ENCODE measurements around the gene ADAD2. TPM values are rescaled to one million over a fixed set of nuclear protein-coding genes. Genes with fewer than 3 reads are reported as not detected.

The ADAD2 gene
- total RNA-seq, 1 experiment from 2014 or later: not detected

DNA sequence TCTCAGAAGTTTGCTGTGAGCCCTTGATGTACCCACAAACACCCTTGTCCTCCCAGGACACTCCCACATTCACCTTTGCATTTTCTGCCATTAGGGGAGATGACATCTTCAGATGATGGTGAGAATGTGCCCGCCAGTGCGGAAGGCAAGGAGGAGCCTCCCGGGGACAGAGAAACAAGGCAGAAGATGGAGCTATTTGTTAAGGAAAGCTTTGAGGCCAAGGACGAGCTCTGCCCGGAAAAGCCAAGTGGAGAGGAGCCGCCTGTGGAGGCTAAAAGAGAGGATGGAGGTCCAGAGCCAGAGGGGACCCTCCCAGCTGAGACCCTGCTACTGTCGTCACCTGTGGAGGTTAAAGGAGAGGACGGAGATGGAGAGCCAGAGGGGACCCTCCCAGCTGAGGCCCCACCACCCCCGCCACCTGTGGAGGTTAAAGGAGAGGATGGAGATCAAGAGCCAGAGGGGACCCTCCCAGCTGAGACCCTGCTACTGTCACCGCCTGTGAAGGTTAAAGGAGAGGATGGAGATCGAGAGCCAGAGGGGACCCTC is 21.1 kb upstream of the ADAD2 start:
- Histone ChIP-seq H3K9me3 (no peaks in the 10 kb centered on the region), H3K4me3 (no peak overlapping the region), H3K36me3 (no peaks in the 10 kb centered on the region), H3K27me3 (no peaks in the 10 kb centered on the region)
- DNase-seq: no peak

DNA sequence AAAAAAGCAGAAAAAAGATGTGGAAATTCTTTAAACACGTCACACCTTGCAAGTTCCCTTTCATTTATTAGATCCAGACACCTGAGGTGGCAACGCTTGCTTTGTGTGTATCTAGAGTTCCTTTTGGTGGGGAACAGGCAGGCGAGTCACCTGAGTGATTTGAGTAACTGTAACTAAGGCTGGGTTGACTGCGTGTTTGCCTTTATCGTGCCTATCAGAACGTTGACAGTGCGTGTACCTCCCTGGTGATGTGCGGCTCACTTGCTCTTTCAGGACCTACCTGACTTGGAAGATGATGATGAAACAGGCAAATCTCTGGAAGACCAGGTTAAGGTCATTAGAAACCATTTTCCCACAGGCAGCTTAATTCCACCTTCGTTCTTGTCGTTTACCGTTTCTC is 16.6 kb upstream of the ADAD2 start:
- H3K36me3 ChIP-seq: no peaks in the 10 kb centered on the region
- DNase-seq: no peak
- no peak overlapping the region for H3K4me3 ChIP-seq
- no peaks in the 10 kb centered on the region for H3K9me3 ChIP-seq
- no peaks in the 10 kb centered on the region for H3K27me3 ChIP-seq

DNA sequence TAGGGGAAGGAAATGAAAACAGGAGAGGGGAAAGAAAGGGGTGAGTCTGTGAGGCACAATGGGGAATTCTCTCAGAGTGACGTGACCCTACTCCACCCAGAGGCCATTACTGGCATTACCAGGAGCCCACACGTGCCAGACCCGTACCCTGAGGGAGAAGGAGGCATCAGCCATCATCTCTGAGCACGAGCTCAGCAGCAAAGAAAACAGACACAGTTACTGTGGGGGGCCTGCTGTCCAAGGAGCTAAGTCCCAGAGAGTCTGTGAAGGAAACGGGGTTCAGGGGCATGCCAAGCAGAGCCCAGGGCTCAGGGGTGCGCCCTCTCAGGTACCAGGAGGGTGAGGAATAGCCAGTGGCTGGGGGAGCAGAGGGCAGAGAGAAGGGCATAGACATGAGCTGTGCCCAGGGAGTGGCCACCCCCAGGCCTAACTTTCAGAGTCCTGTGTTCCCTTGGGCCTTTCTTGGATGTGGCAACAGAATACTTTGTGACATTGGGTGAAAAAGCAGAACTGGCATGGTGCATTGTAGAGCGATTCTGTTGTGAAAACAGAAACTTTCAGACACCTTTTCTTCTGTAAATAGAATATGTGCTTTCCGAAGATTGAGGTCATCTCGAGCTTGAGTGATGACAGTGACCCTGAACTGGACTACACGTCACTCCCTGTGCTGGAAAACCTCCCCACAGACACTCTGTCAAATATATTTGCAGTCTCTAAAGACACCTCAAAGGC is 15.4 kb upstream of the ADAD2 start:
- Histone ChIP-seq H3K36me3 (no peaks in the 10 kb centered on the region), H3K4me3 (no peak overlapping the region), H3K9me3 (no peaks in the 10 kb centered on the region), H3K27me3 (no peaks in the 10 kb centered on the region)
- peak; percentile 27 for DNase-seq

- DNase-seq: no peak
- H3K27me3 ChIP-seq: no peaks in the 10 kb centered on the region
- no peaks in the 10 kb centered on the region for H3K36me3 ChIP-seq
- no peak overlapping the region for H3K4me3 ChIP-seq
- H3K9me3 ChIP-seq: no peaks in the 10 kb centered on the region
Measured at GRCh38 chr16:84176192-84177053, 14.5 kb upstream of the ADAD2 start.

GRCh38 chr16:84177741-84178073 is 13.2 kb upstream of the ADAD2 start:
- no peaks in the 10 kb centered on the region for H3K27me3 ChIP-seq
- no peak overlapping the region for H3K4me3 ChIP-seq

DNA sequence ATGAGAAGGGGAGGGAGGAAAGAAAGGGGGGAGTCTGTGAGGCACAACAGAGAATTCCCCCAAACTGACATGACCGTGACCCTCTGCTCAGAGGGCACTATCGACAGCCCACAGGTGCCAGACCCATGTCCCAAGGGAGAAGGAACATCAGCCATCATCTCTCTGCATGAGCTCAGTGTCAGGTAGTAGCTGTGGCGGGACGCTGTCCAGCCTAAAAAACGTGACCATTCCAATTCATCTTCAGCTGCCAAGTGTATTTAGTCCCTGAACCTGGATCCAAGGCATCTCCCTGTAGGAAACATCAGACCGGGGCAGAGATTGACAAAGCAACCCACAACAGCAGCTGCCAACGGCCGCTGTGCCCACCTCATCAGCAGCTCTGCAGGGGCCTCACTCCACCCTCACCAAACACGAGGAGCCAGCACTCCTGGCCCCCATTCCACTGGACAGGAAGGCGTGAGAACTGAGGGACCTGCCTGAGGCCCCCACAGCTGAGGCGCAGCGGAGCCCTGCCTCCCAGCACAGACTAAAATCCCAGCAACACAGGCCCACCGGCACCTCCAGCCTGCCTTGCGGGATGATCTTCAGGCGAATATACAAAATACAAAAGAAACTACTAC is 12.7 kb upstream of the ADAD2 start:
- no peak overlapping the region for H3K4me3 ChIP-seq
- no peaks in the 10 kb centered on the region; the same call in 1 of the 2 replicates for H3K36me3 ChIP-seq
- no peak for DNase-seq
- H3K27me3 ChIP-seq: no peaks in the 10 kb centered on the region
- H3K9me3 ChIP-seq: no peaks in the 10 kb centered on the region

More at GRCh38 chr16:84177741-84178073, 13.2 kb upstream of the ADAD2 start:
- Histone ChIP-seq H3K36me3 (no peaks in the 10 kb centered on the region), H3K9me3 (no peaks in the 10 kb centered on the region)
- DNase-seq: peak; percentile 25

DNA sequence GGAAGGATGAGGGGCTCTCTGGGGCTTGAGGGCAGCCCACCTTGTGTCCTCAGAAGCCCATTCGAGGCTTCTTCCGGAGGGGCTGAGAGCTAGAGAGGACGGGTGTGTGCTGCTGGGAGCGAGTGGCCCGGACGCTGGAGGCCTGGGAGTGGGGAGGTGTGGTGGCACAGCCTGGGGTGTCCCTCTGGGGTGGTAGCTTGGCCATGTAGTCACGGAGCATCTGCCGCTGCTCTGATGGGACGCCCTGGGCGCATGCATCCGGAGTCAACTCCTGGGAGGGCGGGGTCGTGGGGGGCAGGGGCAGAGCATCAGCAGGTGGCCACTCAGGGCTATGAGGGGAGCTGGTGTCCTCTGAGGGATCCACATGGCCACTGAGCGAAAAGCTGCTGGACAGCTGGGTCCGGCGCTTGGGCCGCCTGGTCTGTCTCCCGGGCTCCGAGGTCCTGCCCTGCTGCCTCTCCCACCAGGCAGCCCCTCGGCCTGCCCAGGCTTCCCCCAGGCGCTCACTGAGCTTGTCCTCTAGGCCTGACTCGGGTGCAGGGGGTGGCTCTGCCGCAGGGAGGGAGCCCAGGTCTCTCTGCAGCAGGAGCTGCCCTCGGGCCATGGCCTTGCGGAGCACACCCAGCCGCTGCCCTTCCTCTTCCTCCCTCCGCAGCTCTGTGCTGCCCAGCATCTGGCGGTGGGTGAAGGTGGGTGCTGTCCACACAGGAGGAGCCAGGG is 11.9 kb upstream of the ADAD2 start:
- H3K36me3 ChIP-seq: no peaks in the 10 kb centered on the region; the same call in none of the 2 replicates
- no peak for DNase-seq

DNA sequence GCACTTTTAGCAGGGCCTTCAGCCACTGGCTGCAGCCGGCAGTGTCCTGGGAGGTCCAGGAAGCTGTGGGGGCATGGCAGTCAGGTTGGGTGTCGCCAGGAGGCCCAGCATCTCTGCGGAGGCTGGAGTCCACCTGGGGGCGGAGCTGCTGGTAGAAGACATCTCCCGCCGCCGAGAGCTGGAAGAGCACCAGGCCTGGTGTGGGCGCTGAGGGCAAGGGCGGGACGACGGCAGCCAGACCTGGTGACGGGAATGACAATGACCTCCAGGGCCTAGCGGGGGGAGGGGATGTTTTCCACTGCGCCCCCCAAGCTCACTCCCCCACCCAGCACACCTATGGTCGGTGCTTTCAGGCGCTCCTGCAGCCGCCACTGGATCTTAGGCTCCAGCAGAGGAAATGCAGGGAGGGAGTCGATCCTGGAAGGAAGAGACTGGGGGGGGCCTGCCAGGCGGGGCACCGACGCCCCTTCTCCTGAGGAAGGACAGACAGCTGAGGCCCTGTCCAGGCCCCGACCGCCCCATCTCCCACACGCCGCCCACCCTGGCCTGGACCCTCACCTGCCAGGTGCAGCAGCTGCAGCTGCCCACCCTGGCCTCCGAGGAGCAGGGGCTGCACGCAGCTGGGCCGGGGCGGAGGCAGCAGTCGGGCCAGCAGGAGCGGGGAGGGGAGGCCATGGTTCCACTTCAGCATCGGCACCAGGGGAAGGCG is 11.2 kb upstream of the ADAD2 start:
- Histone ChIP-seq H3K4me3 (no peak overlapping the region), H3K27me3 (no peaks in the 10 kb centered on the region), H3K36me3 (no peaks in the 10 kb centered on the region; the same call in none of the 2 replicates), H3K9me3 (no peaks in the 10 kb centered on the region)
- DNase-seq: no peak

More for the DNA sequence above, 11.9 kb upstream of the ADAD2 start:
- Histone ChIP-seq H3K4me3 (no peak overlapping the region), H3K9me3 (no peaks in the 10 kb centered on the region), H3K27me3 (no peaks in the 10 kb centered on the region)

GRCh38 chr16:84180519-84181140 is 10.3 kb upstream of the ADAD2 start:
- no peak overlapping the region for H3K4me3 ChIP-seq
- DNase-seq: no peak
- H3K36me3 ChIP-seq: no peaks in the 10 kb centered on the region; the same call in none of the 2 replicates
- H3K9me3 ChIP-seq: no peaks in the 10 kb centered on the region
- H3K27me3 ChIP-seq: no peaks in the 10 kb centered on the region

- no peak for DNase-seq
- no peaks in the 10 kb centered on the region; the same call in none of the 2 replicates for H3K36me3 ChIP-seq
- H3K9me3 ChIP-seq: no peaks in the 10 kb centered on the region
- H3K27me3 ChIP-seq: no peaks in the 10 kb centered on the region
- H3K4me3 ChIP-seq: no peak overlapping the region
Measured at GRCh38 chr16:84181144-84181915, 9.6 kb upstream of the ADAD2 start.

DNA sequence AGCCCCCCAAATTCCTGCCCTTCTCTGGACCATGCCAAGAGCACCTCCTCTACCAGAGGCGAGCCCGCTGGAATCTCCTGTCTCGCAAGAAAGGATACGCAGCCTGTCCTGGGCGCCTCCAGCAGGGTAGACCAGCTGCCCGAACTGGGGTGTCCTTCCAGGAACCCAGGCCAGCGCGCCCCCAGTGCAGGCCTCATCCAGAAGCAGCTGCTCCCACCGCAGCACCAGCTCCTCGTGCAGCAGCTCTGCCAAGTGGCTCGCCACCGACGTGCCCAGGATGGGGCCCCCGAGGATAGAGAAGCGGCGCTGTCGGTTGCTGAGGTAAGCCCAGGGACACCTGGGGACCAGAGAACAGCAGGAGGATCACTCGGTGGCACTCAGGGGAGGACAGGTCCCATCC is 8.9 kb upstream of the ADAD2 start:
- Histone ChIP-seq H3K4me3 (no peak overlapping the region), H3K36me3 (no peaks in the 10 kb centered on the region; the same call in none of the 2 replicates), H3K27me3 (no peaks in the 10 kb centered on the region), H3K9me3 (no peaks in the 10 kb centered on the region)
- no peak for DNase-seq

DNA sequence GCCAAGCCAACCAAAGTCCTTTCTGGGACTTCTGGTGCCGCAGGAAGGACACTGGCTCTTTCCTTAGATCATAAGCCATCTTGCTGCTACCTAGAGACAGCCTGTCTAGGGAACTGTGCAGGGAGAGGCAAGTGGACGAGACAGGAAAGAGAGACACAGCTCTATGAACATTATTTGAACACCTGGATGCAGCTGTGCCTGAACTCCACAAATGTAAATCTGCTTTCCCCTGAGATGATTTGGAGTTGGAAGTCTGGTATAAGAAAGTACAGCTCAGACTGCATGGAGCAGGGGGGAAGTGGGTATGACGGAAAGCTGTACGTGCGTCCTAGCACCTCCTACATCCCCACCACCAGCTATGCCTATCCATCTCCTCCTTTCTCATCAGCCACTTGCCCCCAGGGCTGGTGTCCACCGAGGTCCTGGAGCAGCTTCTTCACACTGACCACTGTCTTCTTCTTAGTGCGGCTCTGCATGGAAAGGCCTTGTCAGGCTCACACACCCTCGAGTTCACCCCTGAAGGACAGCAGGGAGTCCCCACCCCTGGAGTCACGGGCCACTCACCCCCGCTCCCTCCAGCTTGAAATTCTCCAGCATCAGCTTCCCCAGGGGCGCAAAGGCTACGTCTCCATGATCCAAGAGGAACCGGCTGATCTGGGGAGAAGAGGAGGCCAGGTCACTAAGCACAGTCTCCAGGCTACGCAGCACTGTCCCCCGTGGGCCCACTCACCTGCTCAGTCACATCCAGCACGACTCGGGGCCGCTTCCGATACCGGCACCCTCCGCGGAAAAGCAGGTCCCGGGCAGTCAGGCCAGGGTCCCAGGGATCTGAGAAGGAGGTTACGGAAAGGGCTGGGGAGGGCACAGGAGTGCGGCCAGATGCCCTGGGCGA is 8.0 kb upstream of the ADAD2 start:
- Histone ChIP-seq H3K27me3 (no peaks in the 10 kb centered on the region), H3K4me3 (no peak overlapping the region), H3K9me3 (no peaks in the 10 kb centered on the region), H3K36me3 (no peaks in the 10 kb centered on the region; the same call in none of the 2 replicates)
- DNase-seq: no peak

- DNase-seq: no peak
- no peaks in the 10 kb centered on the region for H3K9me3 ChIP-seq
- no peaks in the 10 kb centered on the region; the same call in none of the 2 replicates for H3K36me3 ChIP-seq
- H3K4me3 ChIP-seq: no peak overlapping the region
- H3K27me3 ChIP-seq: no peaks in the 10 kb centered on the region
Measured at GRCh38 chr16:84183572-84183875, 7.4 kb upstream of the ADAD2 start.

GRCh38 chr16:84183911-84184591 is 6.9 kb upstream of the ADAD2 start:
- H3K4me3 ChIP-seq: no peak overlapping the region
- H3K36me3 ChIP-seq: no peaks in the 10 kb centered on the region; the same call in none of the 2 replicates
- H3K27me3 ChIP-seq: no peaks in the 10 kb centered on the region
- no peaks in the 10 kb centered on the region for H3K9me3 ChIP-seq
- DNase-seq: no peak

Measured in MG63 (cell line).